Muscle of back (tissue), 11 donors: ENCODE data around the gene SCYGR2. TPM values are rescaled to one million over a fixed set of nuclear protein-coding genes. Genes with fewer than 3 reads are reported as not detected.

Experiments
- DNase-seq, 3 donors: peaks; one replicate each; pipeline versions ENCODE4 v3.0.0 to v3.0.0-alpha.2; 2013
- polyA plus RNA-seq, 10 donors: library from polyadenylated mRNA; unstranded; fragments of 120-200 nt; gene quantifications; one replicate each; pipeline ENCODE4 v1.2.1, GENCODE V29; 2013; ENCODE audit not compliant: insufficient read length in 10 of 10

The SCYGR2 gene
- polyA plus RNA-seq, 10 donors = not detected

- no peak for DNase-seq
Measured at GRCh38 chr2:227612546-227613271, 14.0 kb downstream of the SCYGR2 start.

DNA sequence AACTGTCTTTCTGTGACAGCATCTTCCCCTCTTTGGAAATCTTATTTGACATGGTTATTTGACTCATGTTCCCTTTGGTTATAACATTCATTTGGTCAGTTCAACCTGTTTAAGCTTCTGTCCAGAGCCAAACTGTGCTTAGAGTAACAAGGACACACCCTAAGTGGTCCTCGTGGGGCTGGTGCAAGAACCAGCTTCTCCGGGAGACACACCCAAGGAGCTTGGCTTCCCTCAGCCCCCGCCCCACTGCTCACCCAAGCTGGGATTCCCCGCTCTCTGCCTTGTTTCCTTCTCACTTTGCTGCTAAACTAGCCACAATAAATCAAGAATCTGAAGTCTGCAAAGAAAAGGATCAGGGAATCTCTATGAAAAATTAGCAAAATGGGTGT is 14.6 kb downstream of the SCYGR2 start:
- DNase-seq = no peak

- DNase-seq = no peak
Measured at GRCh38 chr2:227614246-227614645, 15.6 kb downstream of the SCYGR2 start.

- no peak for DNase-seq
Measured at GRCh38 chr2:227614740-227615139, 16.0 kb downstream of the SCYGR2 start, which contains the start of gene SCYGR3. TSS of gene SCYGR3 (minus strand) at chr2:227614840. CDS start at chr2:227614840, 0 bp downstream.

DNA sequence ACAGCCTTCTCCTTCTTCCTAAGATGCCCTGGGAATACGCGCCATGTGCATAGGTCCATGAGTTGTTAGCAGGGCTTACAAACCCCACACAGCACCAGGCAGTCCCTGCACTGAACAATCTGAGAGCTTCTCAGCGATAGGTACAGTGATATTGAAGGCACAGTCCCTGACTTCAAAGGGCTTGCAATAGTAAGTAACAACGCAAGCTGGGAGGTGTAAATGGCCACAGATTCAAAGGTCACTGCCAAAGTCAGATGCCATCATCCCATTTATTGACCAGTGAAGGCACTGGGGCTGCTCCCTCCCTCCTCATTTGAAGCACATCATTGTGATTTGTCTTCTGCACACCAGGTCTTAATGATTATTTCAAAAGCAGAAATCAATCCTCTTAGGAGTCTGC is 16.5 kb downstream of the SCYGR2 start:
- no peak for DNase-seq

GRCh38 chr2:227615906-227616305 is 17.2 kb downstream of the SCYGR2 start:
- DNase-seq = no peak

- no peak for DNase-seq
Measured at GRCh38 chr2:227616631-227617030, 17.9 kb downstream of the SCYGR2 start.

DNA sequence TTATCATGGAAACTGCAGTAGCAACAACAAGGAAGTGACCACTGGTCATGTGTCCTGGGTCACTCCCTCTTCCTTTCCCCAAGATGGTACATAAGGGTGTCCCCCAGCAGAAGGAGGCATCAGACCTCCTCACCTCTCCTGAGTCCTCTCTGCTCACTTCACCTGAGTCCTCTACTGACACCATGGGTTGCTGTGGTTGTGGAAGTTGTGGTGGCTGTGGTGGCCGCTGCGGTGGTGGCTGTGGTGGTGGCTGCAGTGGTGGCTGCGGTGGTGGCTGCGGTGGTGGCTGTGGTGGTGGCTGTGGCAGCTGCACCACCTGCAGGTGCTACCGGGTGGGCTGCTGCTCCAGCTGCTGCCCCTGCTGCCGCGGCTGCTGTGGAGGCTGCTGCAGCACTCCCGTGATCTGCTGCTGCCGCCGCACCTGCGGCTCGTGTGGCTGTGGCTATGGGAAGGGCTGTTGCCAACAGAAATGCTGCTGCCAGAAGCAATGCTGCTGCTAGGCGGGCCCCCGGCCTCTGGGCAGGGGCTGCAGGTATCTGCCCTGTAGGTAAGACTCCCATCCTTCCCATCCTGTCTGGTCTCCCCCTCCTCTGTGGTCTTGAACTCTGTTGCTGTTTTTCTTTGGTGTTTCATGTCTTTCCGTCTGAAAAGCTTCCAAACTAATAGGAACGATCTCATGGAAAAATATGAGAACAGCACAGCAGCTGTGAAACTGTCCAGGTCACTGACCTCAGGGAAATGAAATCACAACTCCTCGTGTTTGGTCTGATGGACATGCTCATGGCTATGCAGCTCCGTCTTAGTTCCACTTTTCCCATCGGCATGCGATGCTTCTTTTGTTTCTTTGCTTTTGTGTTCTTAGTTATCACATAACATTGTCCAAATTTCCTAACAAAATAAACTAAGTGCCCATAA is 18.9 kb downstream of the SCYGR2 start, which contains the start of gene SCYGR4:
Gene SCYGR4 (plus strand): TSS at position 183 of the 915 bp plus-strand sequence. CDS start 0 bp downstream, at position 183.
- peak in 2 of 3 donors; percentile 10 to 30 for DNase-seq

- peak in 1 of 3 donors; percentile 23 for DNase-seq
Measured at GRCh38 chr2:227623226-227623625, 24.5 kb downstream of the SCYGR2 start.

- DNase-seq = no peak
Measured at GRCh38 chr2:227625420-227625819, 26.7 kb downstream of the SCYGR2 start.

- no peak for DNase-seq
Measured at GRCh38 chr2:227626580-227627151, 28.0 kb downstream of the SCYGR2 start.

DNA sequence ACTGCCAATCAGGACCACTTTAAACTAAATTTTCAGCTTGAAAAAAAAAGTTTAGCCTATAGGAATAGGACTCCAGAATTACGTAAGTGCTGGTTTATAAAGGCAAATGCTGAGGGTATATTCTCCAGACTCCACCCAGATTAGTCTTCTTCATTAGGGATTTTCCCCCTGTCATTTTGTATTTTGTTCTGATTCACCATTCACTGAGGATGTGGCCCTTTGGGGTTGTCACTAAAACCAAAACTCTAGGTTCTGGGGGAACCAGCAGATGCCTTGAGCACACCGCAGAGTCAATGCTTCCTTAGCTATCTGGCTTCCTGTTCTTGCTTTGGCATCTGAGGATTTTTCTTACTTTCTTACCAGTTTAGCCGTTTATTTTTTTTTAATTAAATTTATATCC is 29.1 kb downstream of the SCYGR2 start:
- no peak for DNase-seq

DNA sequence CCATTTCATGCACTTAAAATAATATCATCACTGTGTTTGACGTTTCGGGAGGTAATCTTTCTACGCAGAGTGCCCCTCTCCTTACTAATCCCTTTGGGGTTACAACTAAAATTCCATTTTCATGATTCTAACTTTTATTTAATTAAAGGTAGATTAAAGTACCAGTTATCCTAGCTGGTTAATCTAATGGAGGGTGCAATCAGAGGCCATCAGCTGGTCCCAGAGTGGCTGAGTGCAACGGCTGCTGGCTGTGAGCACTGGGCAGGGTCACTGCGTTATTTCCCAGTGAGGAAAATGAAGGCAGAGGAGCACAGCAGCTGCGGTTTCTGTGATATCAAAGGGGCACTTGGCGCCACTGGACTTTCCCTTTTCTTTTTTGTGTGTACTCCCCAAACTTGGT is 30.7 kb downstream of the SCYGR2 start:
- DNase-seq = no peak

DNA sequence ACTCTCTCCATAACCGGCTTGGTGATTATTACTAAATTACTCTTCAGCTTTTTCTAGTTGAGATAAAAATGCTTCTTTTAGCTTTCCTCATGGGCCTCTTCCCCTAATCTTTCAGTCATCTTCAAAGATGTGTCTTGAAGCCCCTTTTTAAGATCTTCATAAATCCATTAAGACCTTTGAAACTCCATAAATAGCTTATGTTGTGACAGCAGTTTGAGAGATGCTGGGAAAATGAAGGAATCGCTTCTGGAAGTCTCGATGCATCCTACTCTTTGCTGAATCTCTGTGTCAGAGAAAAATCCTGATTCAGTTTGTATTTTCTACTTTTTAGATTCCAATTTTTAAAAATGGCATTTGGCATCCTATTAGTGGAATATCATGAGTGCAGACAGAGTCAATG is 31.6 kb downstream of the SCYGR2 start:
- no peak for DNase-seq

- no peak for DNase-seq
Measured at GRCh38 chr2:227632827-227633226, 34.1 kb downstream of the SCYGR2 start.

GRCh38 chr2:227634201-227634600 is 35.5 kb downstream of the SCYGR2 start:
- DNase-seq = no peak

DNA sequence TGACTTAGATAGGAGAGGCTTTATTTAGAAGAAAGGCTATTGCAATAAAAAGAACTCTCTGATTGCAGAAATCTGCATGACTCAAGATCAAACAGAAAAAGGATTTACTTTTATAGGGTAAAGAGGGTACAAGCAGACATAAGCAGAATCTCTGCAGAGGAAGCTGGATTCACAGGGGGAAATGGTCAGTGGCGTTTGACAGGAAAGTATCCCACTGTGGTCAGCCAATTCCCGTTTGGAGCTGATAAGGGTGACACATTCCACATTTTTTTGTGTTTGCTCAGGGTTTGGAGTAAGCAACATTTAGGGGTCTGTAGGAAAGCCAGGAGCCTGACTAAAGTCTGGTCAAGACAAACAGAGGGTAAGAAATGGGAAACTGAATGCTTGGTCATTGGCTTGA is 44.0 kb downstream of the SCYGR2 start:
- DNase-seq = no peak

DNA sequence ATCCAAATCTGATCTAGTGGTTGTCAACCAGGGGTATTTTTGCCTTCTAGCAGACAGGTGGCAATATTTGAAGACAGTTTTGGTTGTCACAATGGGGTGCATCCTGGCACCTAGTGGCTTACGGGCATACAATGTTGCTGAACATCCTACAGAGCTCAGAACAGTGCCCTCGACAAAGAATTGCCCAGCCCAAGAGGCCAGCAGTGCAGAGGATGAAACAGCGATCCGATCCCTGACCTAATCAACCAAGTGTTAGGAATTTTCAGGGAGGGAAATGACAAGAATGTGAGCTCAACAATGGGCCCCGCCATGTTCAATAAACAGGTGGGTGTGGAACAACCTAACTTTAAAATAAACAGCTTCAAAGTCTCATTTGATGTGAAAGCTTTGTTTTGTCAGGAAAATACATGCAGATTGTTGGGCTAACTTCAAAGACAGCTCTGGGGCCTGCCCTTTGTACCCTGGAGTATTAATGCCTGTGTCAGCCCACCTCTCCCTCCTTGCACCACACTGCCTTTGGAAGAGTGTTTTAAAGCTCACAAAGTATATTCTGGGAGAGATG is 45.4 kb downstream of the SCYGR2 start:
- DNase-seq = no peak
